Breast epithelium (tissue), 4 donors: ENCODE data around the gene EPB41L1. TPM values are rescaled to one million over a fixed set of nuclear protein-coding genes. Genes with fewer than 3 reads are reported as not detected.

ENCODE experiments used
- DNase-seq, 2 donors: peaks; one replicate each; pipeline ENCODE4 v3.0.0-alpha.2; 2019; ENCODE audit warnings: low spot score in 2 of 2
- H3K27ac ChIP-seq, 2 donors: fragments of 200-600 bp; sonication (generic) in 1 of 2; one replicate each; pipeline ENCODE4 v1.5.1; 2016 to 2019; ENCODE audit warnings: mild to moderate bottlenecking in 1 of 2
- H3K27me3 ChIP-seq, 2 donors: fragments of 200-600 bp; sonication (generic) in 1 of 2; one replicate each; pipeline versions ENCODE4 v1.5.1 to v1.6.0; 2017 to 2019; ENCODE audit warnings: control low read depth in 1 of 2, mild to moderate bottlenecking in 1 of 2
- H3K36me3 ChIP-seq: fragments of 200-600 bp; one replicate; pipeline ENCODE4 v1.5.1; 2019
- H3K4me1 ChIP-seq, 2 donors: fragments of 200-600 bp; sonication (generic); one replicate each; pipeline ENCODE4 v1.5.1; 2016 to 2019; ENCODE audit warnings: control low read depth in 1 of 2
- H3K4me3 ChIP-seq, 3 donors: fragments of 200-600 bp; sonication (generic); 1 replicate in 2 of 3; 2 replicates in 1 of 3; pipeline ENCODE4 v1.5.1; 2016 to 2019; ENCODE audit warnings: mild to moderate bottlenecking in 3 of 3, moderate library complexity in 2 of 3
- H3K9me3 ChIP-seq, 2 donors: fragments of 200-600 bp; sonication (generic) in 1 of 2; one replicate each; pipeline ENCODE4 v1.5.1; 2016 to 2019; ENCODE audit warnings: control low read depth in 1 of 2
- POLR2A ChIP-seq: fragments of 450-650 bp; IDR thresholded peaks from one replicate; pipeline ENCODE4 v1.6.1; 2016; ENCODE audit warnings: antibody characterized with exemption, mild to moderate bottlenecking, moderate library complexity
- POLR2AphosphoS5 ChIP-seq, 3 donors: sonication (generic); formaldehyde crosslinking; IDR thresholded peaks; one replicate each; pipeline ENCODE4 v1.6.1; 2017; ENCODE audit warnings: antibody characterized with exemption in 3 of 3
- intact Hi-C: fragments of 100-400 bp; cut with DNase I; formaldehyde crosslinking; loops from one replicate; pipeline ENCODE4 v1.15.1; 2023; ENCODE audit warnings: low total_unique reads
- total RNA-seq, 3 donors: library from RNA; depleted of rRNA; stranded (reverse); fragments of >200 nt; gene quantifications; one replicate each; pipeline ENCODE4 v1.1.0, GENCODE V29; 2016
- TF ChIP-seq, protein P1 (sequence below), 3 donors: fragments of 450-650 bp; IDR thresholded peaks; one replicate each; pipeline ENCODE4 v1.5.1; 2016 to 2017; ENCODE audit warnings: antibody characterized with exemption in 3 of 3, mild to moderate bottlenecking in 3 of 3, moderate library complexity in 3 of 3

Gene EPB41L1
- total RNA-seq, 3 donors from 2014 or later: 37.0 to 66.4 (median 43.7) TPM

- Histone ChIP-seq H3K4me1 (no peaks in the 10 kb centered on the region), H3K27me3 (peaks cover 0 to 11% of the 10 kb centered on the region in 2 donors), H3K27ac (no peak overlapping the region), H3K4me3 (no peak overlapping the region), H3K36me3 (no peaks in the 10 kb centered on the region), H3K9me3 (no peaks in the 10 kb centered on the region)
- DNase-seq: no peak
- TF ChIP-seq POLR2AphosphoS5 (IDR thresholded peaks at IDR 0.05): no peak
- intact Hi-C loops: no loop called here
Measured at GRCh38 chr20:36274181-36274841, 119.8 kb downstream of the EPB41L1 start.

DNA sequence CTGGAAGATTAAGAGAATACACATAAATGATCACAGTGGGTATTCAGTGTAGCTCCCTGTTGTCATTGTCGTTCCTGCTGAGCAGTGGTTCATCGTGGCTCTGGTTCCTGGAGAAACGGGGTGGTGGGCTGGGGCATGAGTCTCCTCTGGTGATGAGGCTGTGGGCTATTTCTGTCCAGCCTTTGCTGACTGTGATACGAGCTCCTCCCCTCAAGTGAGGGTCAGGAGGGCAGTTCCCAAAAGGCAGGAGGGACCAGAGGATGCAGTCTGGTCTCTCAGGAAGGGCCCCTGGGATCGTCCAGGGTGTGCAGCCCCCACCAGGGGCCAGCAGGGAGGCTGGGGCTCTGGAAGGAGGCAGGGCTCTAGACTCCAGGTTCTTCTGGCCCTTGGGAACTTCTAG, 120.5 kb downstream of the EPB41L1 start:
- no peaks in the 10 kb centered on the region for H3K9me3 ChIP-seq
- H3K27ac ChIP-seq: no peak overlapping the region
- DNase-seq: no peak
- H3K27me3 ChIP-seq: peaks cover 0 to 11% of the 10 kb centered on the region in 2 donors
- H3K4me1 ChIP-seq: no peaks in the 10 kb centered on the region
- TF ChIP-seq, protein P1, sequence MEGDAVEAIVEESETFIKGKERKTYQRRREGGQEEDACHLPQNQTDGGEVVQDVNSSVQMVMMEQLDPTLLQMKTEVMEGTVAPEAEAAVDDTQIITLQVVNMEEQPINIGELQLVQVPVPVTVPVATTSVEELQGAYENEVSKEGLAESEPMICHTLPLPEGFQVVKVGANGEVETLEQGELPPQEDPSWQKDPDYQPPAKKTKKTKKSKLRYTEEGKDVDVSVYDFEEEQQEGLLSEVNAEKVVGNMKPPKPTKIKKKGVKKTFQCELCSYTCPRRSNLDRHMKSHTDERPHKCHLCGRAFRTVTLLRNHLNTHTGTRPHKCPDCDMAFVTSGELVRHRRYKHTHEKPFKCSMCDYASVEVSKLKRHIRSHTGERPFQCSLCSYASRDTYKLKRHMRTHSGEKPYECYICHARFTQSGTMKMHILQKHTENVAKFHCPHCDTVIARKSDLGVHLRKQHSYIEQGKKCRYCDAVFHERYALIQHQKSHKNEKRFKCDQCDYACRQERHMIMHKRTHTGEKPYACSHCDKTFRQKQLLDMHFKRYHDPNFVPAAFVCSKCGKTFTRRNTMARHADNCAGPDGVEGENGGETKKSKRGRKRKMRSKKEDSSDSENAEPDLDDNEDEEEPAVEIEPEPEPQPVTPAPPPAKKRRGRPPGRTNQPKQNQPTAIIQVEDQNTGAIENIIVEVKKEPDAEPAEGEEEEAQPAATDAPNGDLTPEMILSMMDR (IDR thresholded peaks at IDR 0.05): no peak
- TF ChIP-seq POLR2AphosphoS5 (IDR thresholded peaks at IDR 0.05) (no peak), POLR2A (no peak)
- H3K4me3 ChIP-seq: no peak overlapping the region
- intact Hi-C loops: no loop called here
- no peaks in the 10 kb centered on the region for H3K36me3 ChIP-seq

- no peaks in the 10 kb centered on the region for H3K4me1 ChIP-seq
- H3K27ac ChIP-seq: no peak overlapping the region
- no peak overlapping the region for H3K4me3 ChIP-seq
- TF ChIP-seq POLR2A: no peak
- TF ChIP-seq, protein P1 (IDR thresholded peaks at IDR 0.05): no peak
- no peak for TF ChIP-seq POLR2AphosphoS5 (IDR thresholded peaks at IDR 0.05)
- no peaks in the 10 kb centered on the region for H3K36me3 ChIP-seq
- peaks cover 0 to 11% of the 10 kb centered on the region in 2 donors for H3K27me3 ChIP-seq
- no peak for DNase-seq
- no peaks in the 10 kb centered on the region for H3K9me3 ChIP-seq
- intact Hi-C loops: no loop called here
Measured at GRCh38 chr20:36275441-36276189, 121.1 kb downstream of the EPB41L1 start.

GRCh38 chr20:36277546-36277945, 123.0 kb downstream of the EPB41L1 start:
- Histone ChIP-seq H3K4me3 (no peak overlapping the region), H3K4me1 (no peaks in the 10 kb centered on the region), H3K27me3 (peaks cover 0 to 11% of the 10 kb centered on the region in 2 donors), H3K9me3 (no peaks in the 10 kb centered on the region), H3K36me3 (no peaks in the 10 kb centered on the region), H3K27ac (no peak overlapping the region)
- no peak for DNase-seq
- TF ChIP-seq, protein P1 (IDR thresholded peaks at IDR 0.05): no peak
- TF ChIP-seq POLR2A (no peak), POLR2AphosphoS5 (IDR thresholded peaks at IDR 0.05) (no peak)
- intact Hi-C loops: no loop called here

- Histone ChIP-seq H3K36me3 (no peaks in the 10 kb centered on the region), H3K27me3 (peaks cover 0 to 5% of the 10 kb centered on the region in 2 donors), H3K9me3 (no peaks in the 10 kb centered on the region), H3K4me3 (no peak overlapping the region), H3K4me1 (no peaks in the 10 kb centered on the region), H3K27ac (no peak overlapping the region)
- intact Hi-C loops: no loop called here
- no peak for DNase-seq
- TF ChIP-seq, protein P1 (IDR thresholded peaks at IDR 0.05): no peak
Measured at GRCh38 chr20:36279362-36279761, 124.8 kb downstream of the EPB41L1 start.
